Lower leg skin (tissue), 4 donors: ENCODE data around the gene EHD1. TPM values are rescaled to one million over a fixed set of nuclear protein-coding genes. Genes with fewer than 3 reads are reported as not detected.
"Not testable (repeated sequence)": the region's sequence is repeated elsewhere in the genome, so short reads cannot be mapped to it uniquely, and the experiment has no call there.

ENCODE experiments used
- DNase-seq, 2 donors: peaks; one replicate each; pipeline ENCODE4 v3.0.0-alpha.2; 2019; ENCODE audit warnings: low spot score in 2 of 2
- H3K4me3 ChIP-seq: fragments of 200-600 bp; sonication (generic); 2 replicates; pipeline ENCODE4 v1.5.1; 2017; ENCODE audit warnings: mild to moderate bottlenecking, low read depth; ENCODE audit not compliant: poor library complexity, severe bottlenecking
- CTCF ChIP-seq, 3 donors: fragments of 450-650 bp; IDR thresholded peaks; one replicate each; pipeline ENCODE4 v1.5.1; 2016; ENCODE audit warnings: antibody characterized with exemption in 3 of 3, mild to moderate bottlenecking in 3 of 3, moderate library complexity in 2 of 3
- POLR2A ChIP-seq, 2 donors: fragments of 450-650 bp; IDR thresholded peaks; one replicate each; pipeline ENCODE4 v1.6.1; 2016 to 2017; ENCODE audit warnings: antibody characterized with exemption in 2 of 2, mild to moderate bottlenecking in 1 of 2, moderate library complexity in 1 of 2
- WGBS, 2 donors: methylation state at CpG; one replicate each; pipeline ENCODE4 v1.1.5; 2018; 5-methylcytosine and 5-hydroxymethylcytosine counted together
- intact Hi-C: fragments of 100-400 bp; cut with DNase I; formaldehyde crosslinking; loops from one replicate; pipeline ENCODE4 v1.15.0; 2023; ENCODE audit warnings: low total_unique reads
- total RNA-seq, 4 donors: library from RNA; depleted of rRNA; stranded (reverse); fragments of >200 nt; gene quantifications; one replicate each; pipeline ENCODE4 v1.1.0, GENCODE V29; 2016

EHD1 gene
- total RNA-seq, 4 donors from 2014 or later = 81.0 to 98.9 (median 90.5) TPM

DNA sequence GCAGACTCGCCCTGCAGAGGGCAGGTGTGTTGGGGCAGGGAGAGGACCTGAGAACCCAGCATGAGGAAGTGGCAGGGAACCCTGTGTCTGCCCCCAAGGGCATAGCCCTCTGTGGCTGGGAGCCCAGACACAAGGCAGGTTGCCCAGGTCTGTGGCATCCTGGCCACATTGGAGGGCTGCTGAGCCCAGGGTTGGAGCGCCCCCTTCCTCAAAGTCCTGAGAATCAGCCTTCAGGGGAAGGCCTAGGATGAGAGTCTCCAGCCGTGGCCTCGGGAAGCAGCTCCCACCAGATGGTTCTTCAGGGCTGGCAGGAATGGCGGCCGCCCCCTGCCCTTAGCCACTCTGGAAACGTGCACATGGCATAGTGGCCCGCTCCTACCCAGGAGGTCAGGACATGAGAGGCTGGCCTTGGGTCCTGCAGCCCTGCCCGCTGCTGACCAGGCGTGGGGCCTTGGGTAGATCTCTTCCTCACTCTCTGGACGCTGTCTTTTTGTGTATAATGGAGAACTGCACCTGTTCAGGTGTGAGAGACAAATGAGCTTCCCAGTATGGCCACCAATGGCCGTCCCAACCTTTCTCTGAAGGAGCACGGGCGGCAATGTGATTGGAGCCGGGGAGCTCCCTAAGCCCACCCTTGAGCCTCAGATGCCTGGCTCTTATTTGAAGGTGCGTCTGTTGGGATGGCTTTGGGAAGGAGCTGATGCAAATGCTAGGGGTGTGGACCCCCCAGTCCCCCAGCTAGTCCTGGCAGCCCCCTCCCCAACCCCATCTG, 29.4 kb downstream of the EHD1 start:
- WGBS, 2 donors = 84% methylated on average over 15 to 16 of the region's 16 CpGs
- intact Hi-C loops = loop anchor here (5.0 kb wide), 2 partner anchors 43 to 263 kb away; partner anchors contain the start of gene TM7SF2
- H3K4me3 ChIP-seq = no peak overlapping the region
- TF ChIP-seq CTCF (IDR thresholded peaks at IDR 0.05) (no peak), POLR2A (IDR thresholded peaks at IDR 0.05) (no peak)
- DNase-seq = no peak

GRCh38 chr11:64848214-64848825, 30.1 kb downstream of the EHD1 start:
- no peak for TF ChIP-seq POLR2A (IDR thresholded peaks at IDR 0.05)
- no peak for TF ChIP-seq CTCF (IDR thresholded peaks at IDR 0.05)
- WGBS, 2 donors = 64 to 75% methylated on average over 6 of the region's 6 CpGs
- H3K4me3 ChIP-seq = no peak overlapping the region
- no peak for DNase-seq
- intact Hi-C loops = loop anchor here (5.0 kb wide), 2 partner anchors 44 to 264 kb away; partner anchors contain the start of gene TM7SF2

- 13 to 20% methylated on average over 13 of the region's 13 CpGs for WGBS, 2 donors
- intact Hi-C loops = loop anchor here (5.0 kb wide), 2 partner anchors 45 to 265 kb away; partner anchors contain the start of gene TM7SF2
These were observed 31.3 kb downstream of the EHD1 start for GRCh38 chr11:64846998-64847666.

GRCh38 chr11:64845776-64846129, 32.7 kb downstream of the EHD1 start:
- H3K4me3 ChIP-seq, DNase-seq: not testable (repeated sequence)
- 89 to 92% methylated on average over 8 of the region's 8 CpGs for whole genome bisulfite sequencing, 2 donors
- intact Hi-C loops = loop anchor here (5.0 kb wide), 2 partner anchors 47 to 267 kb away; partner anchors contain the start of gene TM7SF2

More at GRCh38 chr11:64846998-64847666, 31.3 kb downstream of the EHD1 start:
- peak in 1 of 3 donors; percentile 80 for TF ChIP-seq CTCF (IDR thresholded peaks at IDR 0.05)
- no peak for TF ChIP-seq POLR2A (IDR thresholded peaks at IDR 0.05)
- no peak overlapping the region for H3K4me3 ChIP-seq
- DNase-seq = peak; percentile 88 to 98

DNA sequence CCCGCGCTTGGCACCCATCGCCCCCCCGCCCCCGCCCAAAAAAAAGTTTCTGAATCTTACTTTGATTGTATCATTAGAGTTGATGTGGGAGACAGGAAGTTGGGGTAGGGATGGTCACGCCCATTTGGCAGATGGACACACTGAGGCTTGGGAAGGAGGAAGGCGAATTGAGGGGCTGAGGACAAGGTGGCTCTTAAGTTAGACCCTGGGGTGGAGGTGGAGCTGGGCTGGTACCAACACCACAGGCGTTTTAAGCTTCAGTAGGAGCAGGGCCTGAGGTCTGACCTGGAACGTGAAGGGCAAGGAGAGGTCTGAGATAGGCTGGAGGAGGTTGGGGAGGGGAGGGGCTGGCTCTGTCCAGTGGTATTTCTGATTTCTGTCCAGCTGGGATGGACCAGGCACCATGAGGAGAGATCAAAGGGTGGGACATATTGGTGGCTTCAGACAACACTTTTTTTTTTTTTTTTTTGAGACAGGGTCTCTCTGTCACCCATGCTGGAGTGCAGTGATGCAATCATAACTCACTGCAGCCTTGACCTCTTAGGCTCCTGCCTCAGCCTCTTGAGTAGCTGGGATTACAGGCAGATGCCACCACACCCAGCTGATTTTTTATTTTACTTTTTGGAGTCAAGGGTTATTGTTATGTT, 33.2 kb downstream of the EHD1 start:
- no peak overlapping the region for H3K4me3 ChIP-seq
- intact Hi-C loops = loop anchor here (5.0 kb wide), 2 partner anchors 47 to 267 kb away; partner anchors contain the start of gene TM7SF2
- no peak for DNase-seq
- TF ChIP-seq CTCF (IDR thresholded peaks at IDR 0.05) (no peak), POLR2A (IDR thresholded peaks at IDR 0.05) (no peak)
- 16 to 17% methylated on average over 9 of the region's 9 CpGs for WGBS, 2 donors
